H1 (cell line): Measurements from ENCODE around the gene DPP10. TPM values are rescaled to one million over a fixed set of nuclear protein-coding genes. Genes with fewer than 3 reads are reported as not detected.

Source experiments
- CTCF ChIA-PET: fragments of 300-600 bp; sonication (Branson Sonifier 250); formaldehyde crosslinking; loops from one replicate; lab custom pipeline; 2021; ENCODE audit not compliant: partially characterized antibody; lab: Charles Lee
- POLR2A ChIA-PET: fragments of 300-600 bp; sonication (Branson Sonifier 250); formaldehyde crosslinking; loops from one replicate; lab custom pipeline; 2021; ENCODE audit warnings: inconsistent platforms; ENCODE audit not compliant: partially characterized antibody; lab: Charles Lee
- DNase-seq, 2 experiments: peaks; one replicate each; pipeline versions ENCODE4 v3.0.0 to v3.0.0-alpha.2; 2010 to 2022; ENCODE audit warnings: low spot score in 2 of 2, low read depth in 1 of 2, mixed read lengths in 1 of 2
- FAIRE-seq: peaks from 2 replicates; lab custom pipeline; 2011; peaks lifted over from hg19 to GRCh38; lab: Jason Lieb, UNC
- H2AFZ ChIP-seq: 2 replicates; pipeline ENCODE4 v1.8.1; 2012; ENCODE audit warnings: low read length, inconsistent platforms
- H2AK5ac ChIP-seq: 2 replicates; pipeline ENCODE4 v1.6.1; 2013; ENCODE audit warnings: low read depth, low read length
- H2BK120ac ChIP-seq: replicated peaks from 2 replicates; pipeline ENCODE3; 2013; ENCODE audit warnings: low read depth, low read length, inconsistent platforms
- H2BK12ac ChIP-seq: 2 replicates; pipeline ENCODE4 v1.6.1; 2013; ENCODE audit warnings: low read depth, low read length
- H2BK15ac ChIP-seq: 2 replicates; pipeline ENCODE4 v1.6.1; 2013; ENCODE audit warnings: low read length
- H2BK20ac ChIP-seq: 2 replicates; pipeline ENCODE4 v1.6.1; 2013; ENCODE audit warnings: low read length
- H2BK5ac ChIP-seq: 2 replicates; pipeline ENCODE4 v1.6.1; 2013; ENCODE audit warnings: low read depth, low read length
- H3K14ac ChIP-seq: 2 replicates; pipeline ENCODE4 v1.6.1; 2013; ENCODE audit warnings: inconsistent platforms; ENCODE audit not compliant: insufficient read length
- H3K18ac ChIP-seq: 2 replicates; pipeline ENCODE4 v1.6.1; 2013; ENCODE audit warnings: low read length; ENCODE audit errors: extremely low read depth
- H3K23ac ChIP-seq: 2 replicates; pipeline ENCODE4 v1.6.1; 2013; ENCODE audit warnings: inconsistent platforms; ENCODE audit not compliant: insufficient read length
- H3K23me2 ChIP-seq: 2 replicates; pipeline ENCODE4 v1.6.1; 2013; ENCODE audit warnings: low read depth, low read length
- H3K27ac ChIP-seq: 2 replicates; pipeline ENCODE4 v1.6.1; 2011; ENCODE audit warnings: low read depth, low read length, inconsistent platforms
- H3K27me3 ChIP-seq, 4 experiments: replicated peaks in 1 of 4; 1 replicate in 1 of 4; 2 replicates in 3 of 4; pipeline versions ENCODE4 v1.6.1 to v1.8.1; 2011 to 2013; ENCODE audit warnings: low read length in 3 of 4, mild to moderate bottlenecking in 3 of 4, inconsistent platforms in 2 of 4, mixed read lengths in 2 of 4, moderate library complexity in 1 of 4; ENCODE audit not compliant: control insufficient read depth in 3 of 4, insufficient read depth in 3 of 4; ENCODE audit errors: extremely low read depth in 1 of 4
- H3K36me3 ChIP-seq, 4 experiments: 2 replicates each; pipeline versions ENCODE4 v1.6.1 to v1.8.1; 2011 to 2013; ENCODE audit warnings: mild to moderate bottlenecking in 4 of 4, low read length in 3 of 4, moderate library complexity in 2 of 4, control low read depth in 1 of 4, inconsistent platforms in 1 of 4; ENCODE audit not compliant: insufficient read depth in 4 of 4, control insufficient read depth in 2 of 4
- H3K4ac ChIP-seq: replicated peaks from 2 replicates; pipeline ENCODE3; 2013; ENCODE audit warnings: low read length, low read depth, mixed read lengths, inconsistent platforms; ENCODE audit not compliant: insufficient read length
- H3K4me1 ChIP-seq, 4 experiments: replicated peaks in 1 of 4; 1 replicate in 1 of 4; 2 replicates in 3 of 4; pipeline versions ENCODE4 v1.6.1 to v1.8.1; 2011 to 2013; ENCODE audit warnings: low read length in 3 of 4, inconsistent platforms in 2 of 4, mixed read lengths in 1 of 4; ENCODE audit not compliant: insufficient read depth in 4 of 4, control insufficient read depth in 3 of 4
- H3K4me2 ChIP-seq, 2 experiments: 2 replicates each; pipeline versions ENCODE4 v1.6.1 to v1.8.1; 2011 to 2013; ENCODE audit warnings: low read depth in 2 of 2, low read length in 2 of 2, control low read depth in 1 of 2, inconsistent platforms in 1 of 2, mild to moderate bottlenecking in 1 of 2; ENCODE audit not compliant: insufficient read depth in 1 of 2
- H3K4me3 ChIP-seq, 4 experiments: fragments of 200-600, 300-600 bp in 1 of 4; sonication (generic), shearing (Covaris generic), sonication (Bioruptor Twin) in 1 of 4; 2 replicates each; pipeline versions ENCODE4 v1.5.1 to v1.8.1; 2011 to 2016; ENCODE audit warnings: low read length in 4 of 4, low read depth in 3 of 4, control low read depth in 2 of 4, inconsistent platforms in 2 of 4, mild to moderate bottlenecking in 2 of 4, mixed read lengths in 1 of 4, moderate library complexity in 1 of 4; ENCODE audit not compliant: insufficient read depth in 2 of 4; ENCODE audit errors: extremely low read depth in 1 of 4
- H3K56ac ChIP-seq: replicated peaks from 2 replicates; pipeline ENCODE3; 2013; ENCODE audit warnings: low read depth, mild to moderate bottlenecking, mixed read lengths, low read length, inconsistent platforms; ENCODE audit not compliant: insufficient read length
- H3K79me1 ChIP-seq: 2 replicates; pipeline ENCODE4 v1.6.1; 2013; ENCODE audit warnings: low read depth, low read length, control low read depth
- H3K79me2 ChIP-seq, 2 experiments: 2 replicates each; pipeline versions ENCODE4 v1.6.1 to v1.8.1; 2012 to 2013; ENCODE audit warnings: low read length in 2 of 2, mild to moderate bottlenecking in 2 of 2, inconsistent platforms in 1 of 2; ENCODE audit not compliant: insufficient read depth in 2 of 2, control insufficient read depth in 1 of 2
- H3K9ac ChIP-seq, 4 experiments: replicated peaks in 1 of 4; 1 replicate in 1 of 4; 2 replicates in 3 of 4; pipeline versions ENCODE4 v1.6.1 to v1.8.1; 2011 to 2013; ENCODE audit warnings: low read depth in 3 of 4, low read length in 3 of 4, control low read depth in 2 of 4, mild to moderate bottlenecking in 2 of 4, moderate library complexity in 2 of 4, inconsistent platforms in 1 of 4; ENCODE audit errors: extremely low read depth in 1 of 4
- H3K9me3 ChIP-seq, 2 experiments: 2 replicates each; pipeline versions ENCODE4 v1.6.1 to v1.8.1; 2012 to 2013; ENCODE audit warnings: mild to moderate bottlenecking in 2 of 2, moderate library complexity in 2 of 2, control low read depth in 1 of 2, inconsistent platforms in 1 of 2, low read depth in 1 of 2, low read length in 1 of 2, mixed read lengths in 1 of 2; ENCODE audit not compliant: insufficient read depth in 2 of 2
- H4K20me1 ChIP-seq, 2 experiments: replicated peaks in 1 of 2; 2 replicates each; pipeline versions ENCODE3 to v1.8.1; 2011 to 2013; ENCODE audit warnings: inconsistent platforms in 2 of 2, low read length in 2 of 2, mild to moderate bottlenecking in 1 of 2; ENCODE audit not compliant: insufficient read depth in 2 of 2, control insufficient read depth in 1 of 2
- H4K5ac ChIP-seq: 2 replicates; pipeline ENCODE4 v1.6.1; 2013; ENCODE audit warnings: low read length, low read depth, mixed read lengths, inconsistent platforms; ENCODE audit not compliant: insufficient read length
- H4K8ac ChIP-seq: 2 replicates; pipeline ENCODE4 v1.8.0; 2013; ENCODE audit warnings: mild to moderate bottlenecking, moderate library complexity, low read length, inconsistent platforms; ENCODE audit not compliant: insufficient read depth; ENCODE audit errors: extremely low read depth
- H4K91ac ChIP-seq: replicated peaks from 2 replicates; pipeline ENCODE3; 2013; ENCODE audit warnings: low read length, mixed read lengths, inconsistent platforms; ENCODE audit not compliant: insufficient read length
- CBX5 ChIP-seq: fragments of 300-800, 300-1000 bp; sonication (generic); IDR thresholded peaks from 2 replicates; pipeline ENCODE4 v1.7.1; 2016; ENCODE audit warnings: antibody characterized with exemption, low read length, low read depth
- CHD2 ChIP-seq: IDR thresholded peaks from 2 replicates; pipeline ENCODE4 v1.6.1; 2012; ENCODE audit warnings: low read length, improper control_type of control experiment
- KDM1A ChIP-seq: fragments of 200-600, 300-600 bp; sonication (generic); IDR thresholded peaks from 2 replicates; pipeline ENCODE4 v1.7.1; 2016; ENCODE audit warnings: mild to moderate bottlenecking, low read length, borderline replicate concordance
- POU5F1 ChIP-seq: IDR thresholded peaks from 2 replicates; pipeline ENCODE4 v1.6.1; 2011; ENCODE audit warnings: low read depth, mild to moderate bottlenecking, low read length, moderate library complexity
- SP4 ChIP-seq: IDR thresholded peaks from 2 replicates; pipeline ENCODE4 v1.6.1; 2012; ENCODE audit warnings: low read length, inconsistent platforms
- TEAD4 ChIP-seq: IDR thresholded peaks from 2 replicates; pipeline ENCODE4 v1.6.1; 2012; ENCODE audit warnings: low read depth, low read length, inconsistent platforms, mixed read lengths
- WGBS, 2 experiments: shearing (Covaris generic) in 1 of 2; methylation state at CpG; one replicate each; pipeline versions ENCODE4 v1.1.6 to v1.1.7; 2013 to 2015; ENCODE audit warnings: low lambda C conversion rate in 2 of 2, mixed read lengths in 2 of 2, inconsistent platforms in 1 of 2, low coverage in 1 of 2, missing lambda C conversion rate in 1 of 2; ENCODE audit not compliant: insufficient replicate concordance in 2 of 2, insufficient coverage in 1 of 2, insufficient read length in 1 of 2; ENCODE audit errors: extremely low coverage in 1 of 2, missing lambda C conversion rate in 1 of 2; 5-methylcytosine and 5-hydroxymethylcytosine counted together
- polyA plus RNA-seq, 7 experiments: library from polyadenylated mRNA; depleted of rRNA in 3 of 7; stranded (reverse) in 5 of 7; unstranded in 2 of 7; fragments of >200 nt in 5 of 7; fragments of 200-250 nt in 2 of 7; gene quantifications; 1 replicate in 5 of 7; 2 replicates in 1 of 7; 4 replicates in 1 of 7; pipeline versions ENCODE4 v1.2.1 to v1.2.3, GENCODE V29; 2011 to 2013; ENCODE audit warnings: missing spikeins in 2 of 7, mixed read lengths in 2 of 7
- total RNA-seq: library from RNA; stranded (reverse); fragmentation: NEBNext Ultra II Directional; extraction: Animal tissue kit (Norgen Biotek cat#: 25700); gene quantifications from 2 replicates; pipeline ENCODE4 v1.2.1, GENCODE V29; 2021

DPP10 gene
- total and polyA plus RNA-seq, 2 of the 8 experiments (the other 6 are each of a cell fraction or from before 2014, with no cell fraction given), result 3.3 to 7.2 TPM

- Histone ChIP-seq H3K56ac (no peak overlapping the region), H2BK12ac (no peak overlapping the region), H2BK120ac (no peak overlapping the region), H3K9me3 (no peaks in the 10 kb centered on the region), H3K27ac (no peak overlapping the region), H3K14ac (no peak overlapping the region), H3K23me2 (no peaks in the 10 kb centered on the region), H4K91ac (no peak overlapping the region), H3K27me3 (no peaks in the 10 kb centered on the region), H4K8ac (no peak overlapping the region), H3K4me2 (no peak overlapping the region), H2AK5ac (no peak overlapping the region), H3K79me2 (no peaks in the 10 kb centered on the region), H2BK15ac (no peak overlapping the region), H3K23ac (no peak overlapping the region), H2BK20ac (no peak overlapping the region), H4K5ac (no peak overlapping the region), H3K4me1 (0 out of 7 replicates have a peak, but pooled peaks cover 0 to 2% (median 0%) of the 10 kb centered on the region in 4 experiments), H3K18ac (no peak overlapping the region), H3K36me3 (no peaks in the 10 kb centered on the region), H3K79me1 (no peaks in the 10 kb centered on the region), H4K20me1 (peaks cover 0 to 2% of the 10 kb centered on the region in 2 experiments), H3K4ac (no peak overlapping the region), H3K4me3 (no peak overlapping the region), H3K9ac (no peak overlapping the region), H2BK5ac (no peak overlapping the region), H2AFZ (no peak overlapping the region)
- FAIRE-seq (no peak), DNase-seq (no peak)
- CTCF ChIA-PET, result no interaction called here
- 87% methylated on average over 4 of the region's 4 CpGs; no CpG with 5 or more reads in 1 of the 2 experiments for WGBS, 2 experiments
- POLR2A ChIA-PET, result no interaction called here
- no peak for TF ChIP-seq TEAD4
- no peak for TF ChIP-seq POU5F1
- TF ChIP-seq KDM1A, result no peak
- TF ChIP-seq SP4, result no peak
- no peak for TF ChIP-seq CBX5
- no peak for TF ChIP-seq CHD2
Measured at GRCh38 chr2:114446571-114446970, 4.1 kb downstream of the DPP10 start.
